BLaER1 (cell line): ENCODE data around the gene RBM12.

ENCODE experiments used
- H3K27ac ChIP-seq: shearing (Covaris generic); formaldehyde crosslinking; 2 replicates; pipeline ENCODE4 v1.8.1; 2022
- H3K27me3 ChIP-seq: shearing (Covaris generic); formaldehyde crosslinking; 2 replicates; pipeline ENCODE4 v1.8.1; 2022
- H3K36me3 ChIP-seq: shearing (Covaris generic); formaldehyde crosslinking; 2 replicates; pipeline ENCODE4 v1.8.1; 2022
- H3K4me1 ChIP-seq: shearing (Covaris generic); formaldehyde crosslinking; 2 replicates; pipeline ENCODE4 v1.8.1; 2022
- H3K4me2 ChIP-seq: shearing (Covaris generic); formaldehyde crosslinking; 2 replicates; pipeline ENCODE4 v1.8.1; 2022
- H3K4me3 ChIP-seq: shearing (Covaris generic); formaldehyde crosslinking; 2 replicates; pipeline ENCODE4 v1.8.1; 2022
- H3K9ac ChIP-seq: shearing (Covaris generic); formaldehyde crosslinking; 2 replicates; pipeline ENCODE4 v1.8.1; 2022
- H3K9me3 ChIP-seq: shearing (Covaris generic); formaldehyde crosslinking; 2 replicates; pipeline ENCODE4 v1.8.1; 2022
- H4K20me1 ChIP-seq: shearing (Covaris generic); formaldehyde crosslinking; 2 replicates; pipeline ENCODE4 v1.8.1; 2022
- Cebpa-rat ChIP-seq: shearing (Covaris generic); IDR thresholded peaks from 2 replicates; pipeline ENCODE4 v1.8.1; 2022

RBM12 gene

GRCh38 chr20:35638751-35639150, 25.9 kb downstream of the RBM12 start:
- Histone ChIP-seq H3K4me1 (no peaks in the 10 kb centered on the region), H3K9ac (no peak overlapping the region), H3K4me2 (no peak overlapping the region), H3K9me3 (no peaks in the 10 kb centered on the region), H3K27ac (no peak overlapping the region), H3K27me3 (no peaks in the 10 kb centered on the region), H4K20me1 (peaks cover 96% of the 10 kb centered on the region), H3K4me3 (no peak overlapping the region), H3K36me3 (peaks cover 26% of the 10 kb centered on the region; the same call in 1 of the 2 replicates)
- no peak for TF ChIP-seq Cebpa-rat

GRCh38 chr20:35637276-35637675, 27.4 kb downstream of the RBM12 start:
- Histone ChIP-seq H3K9ac (no peak overlapping the region), H3K4me3 (no peak overlapping the region), H3K9me3 (no peaks in the 10 kb centered on the region), H3K27ac (no peak overlapping the region), H3K4me1 (no peaks in the 10 kb centered on the region), H3K4me2 (no peak overlapping the region), H3K27me3 (no peaks in the 10 kb centered on the region), H3K36me3 (peaks cover 30% of the 10 kb centered on the region), H4K20me1 (peaks cover 95% of the 10 kb centered on the region)
- TF ChIP-seq Cebpa-rat: no peak

DNA sequence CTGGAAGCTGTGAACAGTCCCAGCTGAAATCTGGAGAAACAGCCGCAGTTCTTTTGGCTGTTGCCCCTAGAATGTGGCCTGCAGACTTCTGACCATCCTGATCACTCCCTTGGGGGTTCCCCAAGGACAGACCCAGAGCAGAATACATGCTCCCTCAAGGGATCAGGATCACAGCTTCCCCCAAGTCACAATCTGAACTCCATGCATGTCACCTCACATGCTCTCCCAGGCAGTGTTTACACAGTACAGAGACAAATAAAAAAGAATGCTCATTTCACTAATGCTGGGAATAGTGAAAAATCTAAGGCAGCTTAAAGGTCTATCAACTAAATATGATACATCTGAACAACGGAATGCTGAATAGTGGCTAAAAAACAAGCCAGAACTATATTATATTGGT, 28.6 kb downstream of the RBM12 start:
- Histone ChIP-seq H3K4me3 (no peak overlapping the region), H3K36me3 (peaks cover 42% of the 10 kb centered on the region), H4K20me1 (peaks cover 93% of the 10 kb centered on the region), H3K4me1 (no peaks in the 10 kb centered on the region), H3K9me3 (no peaks in the 10 kb centered on the region), H3K4me2 (no peak overlapping the region), H3K27me3 (no peaks in the 10 kb centered on the region), H3K9ac (no peak overlapping the region), H3K27ac (no peak overlapping the region)
- no peak for TF ChIP-seq Cebpa-rat

GRCh38 chr20:35635652-35636051, 29.0 kb downstream of the RBM12 start:
- Histone ChIP-seq H3K9me3 (no peaks in the 10 kb centered on the region), H3K36me3 (peaks cover 46% of the 10 kb centered on the region), H3K4me3 (no peak overlapping the region), H3K4me1 (no peaks in the 10 kb centered on the region), H3K9ac (no peak overlapping the region), H4K20me1 (peaks cover 88% of the 10 kb centered on the region), H3K4me2 (no peak overlapping the region), H3K27ac (no peak overlapping the region), H3K27me3 (no peaks in the 10 kb centered on the region)
- TF ChIP-seq Cebpa-rat: no peak

DNA sequence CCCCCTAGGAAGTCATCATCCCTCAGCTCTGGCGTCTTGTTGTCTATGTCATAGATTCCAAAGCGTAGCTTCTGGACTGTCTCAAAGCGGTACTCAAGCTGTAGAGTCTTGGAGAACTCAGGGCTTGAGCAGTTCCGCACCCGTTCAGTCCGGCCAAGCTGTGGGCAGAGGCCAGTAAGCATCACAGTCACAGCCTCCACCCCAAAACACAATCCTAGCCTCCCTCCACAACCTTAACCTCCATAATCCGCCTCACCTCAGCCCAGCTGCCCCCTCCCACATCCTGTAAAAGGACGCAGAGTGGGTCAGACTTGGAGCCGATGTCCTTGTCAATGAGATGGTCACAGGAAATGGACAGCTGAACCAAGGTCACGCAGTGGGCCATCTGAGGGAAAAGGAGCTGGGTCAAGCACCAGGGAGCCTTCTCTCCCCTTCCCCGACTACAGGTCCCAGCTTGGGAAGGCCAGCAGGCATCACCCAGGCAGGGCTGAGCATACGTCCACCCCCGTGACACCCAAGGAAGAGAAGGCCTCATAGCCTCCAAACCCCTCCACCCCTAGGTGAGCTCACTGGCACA, 32.1 kb downstream of the RBM12 start:
- no peak overlapping the region for H3K9ac ChIP-seq
- H4K20me1 ChIP-seq: peaks cover 64% of the 10 kb centered on the region
- TF ChIP-seq Cebpa-rat: no peak
- peaks cover 76% of the 10 kb centered on the region for H3K36me3 ChIP-seq
- no peak overlapping the region for H3K27ac ChIP-seq
- no peak overlapping the region for H3K4me2 ChIP-seq
- no peaks in the 10 kb centered on the region for H3K9me3 ChIP-seq
- H3K4me1 ChIP-seq: no peaks in the 10 kb centered on the region
- no peak overlapping the region for H3K4me3 ChIP-seq
- H3K27me3 ChIP-seq: no peaks in the 10 kb centered on the region

DNA sequence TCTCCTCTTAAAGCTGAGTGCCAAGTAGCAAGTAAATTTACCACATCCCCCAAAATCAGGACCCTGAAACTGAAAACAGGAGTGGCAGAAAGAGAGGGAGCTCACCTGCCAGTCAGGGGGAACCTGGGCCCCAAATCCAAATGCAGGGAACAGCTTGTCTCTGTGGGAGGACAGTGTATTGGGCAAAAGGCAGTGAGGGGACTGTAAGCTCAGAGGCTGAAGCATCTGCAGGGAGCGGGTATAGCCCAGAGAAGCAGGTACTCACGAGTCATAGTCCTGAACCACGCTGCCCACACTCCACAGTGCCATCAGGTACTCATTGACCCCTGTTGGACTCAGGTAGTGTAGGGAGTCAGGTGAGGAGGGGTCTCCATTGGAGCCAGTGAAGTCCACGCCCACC, 34.1 kb downstream of the RBM12 start:
- Histone ChIP-seq H3K4me2 (no peak overlapping the region), H3K9me3 (no peaks in the 10 kb centered on the region), H3K27me3 (no peaks in the 10 kb centered on the region), H4K20me1 (peaks cover 44% of the 10 kb centered on the region), H3K9ac (no peak overlapping the region), H3K4me1 (no peaks in the 10 kb centered on the region), H3K4me3 (no peak overlapping the region), H3K36me3 (peaks cover 92% of the 10 kb centered on the region), H3K27ac (no peak overlapping the region)
- no peak for TF ChIP-seq Cebpa-rat

- no peak overlapping the region for H3K4me3 ChIP-seq
- no peak overlapping the region for H3K27ac ChIP-seq
- no peak overlapping the region for H3K4me2 ChIP-seq
- no peaks in the 10 kb centered on the region for H3K27me3 ChIP-seq
- H3K9ac ChIP-seq: no peak overlapping the region
- H3K4me1 ChIP-seq: no peaks in the 10 kb centered on the region
- no peak for TF ChIP-seq Cebpa-rat
- peaks cover 92% of the 10 kb centered on the region for H3K36me3 ChIP-seq
- H3K9me3 ChIP-seq: no peaks in the 10 kb centered on the region
- peaks cover 34% of the 10 kb centered on the region for H4K20me1 ChIP-seq
These were observed 35.1 kb downstream of the RBM12 start for GRCh38 chr20:35629427-35630145.

GRCh38 chr20:35627121-35627520, 37.6 kb downstream of the RBM12 start:
- Histone ChIP-seq H3K9me3 (no peaks in the 10 kb centered on the region), H3K4me1 (no peaks in the 10 kb centered on the region), H3K9ac (no peak overlapping the region), H4K20me1 (peaks cover 14% of the 10 kb centered on the region), H3K27me3 (no peaks in the 10 kb centered on the region), H3K4me3 (no peak overlapping the region), H3K36me3 (peaks cover 90% of the 10 kb centered on the region), H3K4me2 (no peak overlapping the region), H3K27ac (no peak overlapping the region)
- no peak for TF ChIP-seq Cebpa-rat

DNA sequence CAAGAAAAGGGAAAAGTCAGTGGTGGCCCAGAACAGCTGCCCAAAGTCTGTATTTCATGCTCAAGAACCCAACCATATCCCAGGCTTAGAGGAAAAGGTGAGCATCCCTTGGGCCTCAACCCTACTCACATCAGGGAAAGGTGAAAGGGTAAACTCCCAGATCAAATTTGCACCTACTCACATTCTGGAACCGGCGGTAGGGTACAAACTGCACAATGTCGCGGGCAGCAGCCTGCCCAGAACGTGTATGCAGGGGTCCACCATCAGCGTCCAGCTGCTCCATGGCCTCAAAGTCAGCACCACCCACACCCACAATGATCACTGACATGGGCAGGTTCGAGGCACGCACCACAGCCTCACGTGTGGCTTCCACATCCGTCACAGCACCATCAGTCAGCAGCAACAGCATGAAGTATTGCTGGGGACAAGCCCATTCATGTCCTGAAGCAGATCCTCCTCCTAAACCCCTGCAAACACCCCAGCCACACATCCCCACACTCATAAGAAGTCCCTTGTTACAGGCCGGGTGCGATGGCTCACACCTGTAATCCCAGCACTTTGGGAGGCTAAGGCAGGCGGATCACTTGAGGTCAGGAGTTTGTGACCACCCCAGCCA, 38.2 kb downstream of the RBM12 start:
- H3K36me3 ChIP-seq: peaks cover 90% of the 10 kb centered on the region
- peaks cover 8% of the 10 kb centered on the region for H4K20me1 ChIP-seq
- no peak overlapping the region for H3K27ac ChIP-seq
- H3K9me3 ChIP-seq: no peaks in the 10 kb centered on the region
- no peak overlapping the region for H3K4me2 ChIP-seq
- no peak for TF ChIP-seq Cebpa-rat
- no peaks in the 10 kb centered on the region for H3K27me3 ChIP-seq
- no peaks in the 10 kb centered on the region for H3K4me1 ChIP-seq
- no peak overlapping the region for H3K9ac ChIP-seq
- H3K4me3 ChIP-seq: no peak overlapping the region

DNA sequence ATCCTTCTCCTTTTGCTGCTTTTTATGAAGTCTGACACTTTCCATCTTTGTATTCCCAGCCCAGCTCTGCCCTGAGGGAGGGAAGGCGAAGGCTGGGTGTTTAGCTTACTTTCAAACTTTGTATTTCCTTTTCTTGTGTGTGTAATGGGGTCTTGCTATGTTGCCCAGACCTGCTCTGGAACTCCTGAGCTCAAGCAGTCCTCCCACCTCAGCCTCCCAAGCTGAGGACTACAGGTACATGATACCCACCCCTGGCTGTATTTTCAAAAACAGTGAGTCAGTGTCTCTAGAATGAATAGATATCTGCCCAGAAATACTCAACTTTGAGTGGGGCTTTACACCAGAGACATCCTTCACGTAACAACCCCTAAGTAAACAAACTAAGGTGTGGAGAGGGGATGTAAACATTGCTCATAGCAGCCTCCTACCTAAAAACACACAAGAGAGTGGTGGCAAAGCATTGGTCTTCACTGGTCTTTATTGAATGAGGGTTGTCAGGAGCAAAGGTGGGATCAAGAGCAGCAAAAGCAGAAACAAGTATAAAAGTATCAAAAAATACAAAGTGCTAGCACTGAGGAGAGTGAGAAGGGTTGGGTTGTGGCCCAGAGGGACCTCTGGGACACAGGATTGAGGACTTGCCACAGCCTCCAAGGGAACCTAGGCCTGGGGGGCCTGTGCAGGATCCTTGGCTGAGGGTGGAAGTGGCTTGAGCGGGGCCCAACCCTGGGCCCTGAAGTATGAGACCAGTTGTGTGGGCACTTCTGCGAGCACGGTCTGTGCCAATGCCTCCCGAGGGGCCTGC, 38.9 kb downstream of the RBM12 start:
- Histone ChIP-seq H3K27ac (no peak overlapping the region), H3K9ac (no peak overlapping the region), H3K9me3 (no peaks in the 10 kb centered on the region), H4K20me1 (peaks cover 6% of the 10 kb centered on the region; the same call in 1 of the 2 replicates), H3K36me3 (peaks cover 90% of the 10 kb centered on the region), H3K4me2 (no peak overlapping the region), H3K27me3 (no peaks in the 10 kb centered on the region), H3K4me3 (no peak overlapping the region), H3K4me1 (no peaks in the 10 kb centered on the region)
- no peak for TF ChIP-seq Cebpa-rat
